KBM-7 (cell line): Measurements from ENCODE around the gene KREMEN2.

Source experiments
- DNase-seq: peaks from one replicate; pipeline ENCODE4 v3.0.0-alpha.2; 2015
- in situ Hi-C: fragments of 300-500 bp; cut with MboI; formaldehyde crosslinking; loops from 2 replicates; pipeline ENCODE4 v1.14.3; 2020; ENCODE audit warnings: low sequenced_read_pairs, low pct_unique_long_range_greater_than_20kb, mixed read lengths

Gene KREMEN2

GRCh38 chr16:3013491-3013951 lies 49.4 kb downstream of the KREMEN2 start:
- DNase-seq: no peak
- in situ Hi-C loops: no loop called here

- DNase-seq: no peak
- in situ Hi-C loops: no loop called here
Observed at GRCh38 chr16:3013998-3014690, 50.1 kb downstream of the KREMEN2 start.

GRCh38 chr16:3014971-3015370 lies 50.9 kb downstream of the KREMEN2 start:
- DNase-seq: no peak
- in situ Hi-C loops: no loop called here

- no peak for DNase-seq
- in situ Hi-C loops: no loop called here
Observed at GRCh38 chr16:3015865-3016521, 51.9 kb downstream of the KREMEN2 start.

GRCh38 chr16:3017344-3017743 lies 53.3 kb downstream of the KREMEN2 start:
- DNase-seq: no peak
- in situ Hi-C loops: no loop called here
